Pancreas (tissue), 10 donors: Measurements from ENCODE around the gene MADD. TPM values are rescaled to one million over a fixed set of nuclear protein-coding genes. Genes with fewer than 3 reads are reported as not detected.

Experiments
- ATAC-seq, 4 donors: fragments of 200-7000 bp; cut with Tn5 transposase; one replicate each; pipeline versions ENCODE4 v1.8.0 to v1.9.1; 2020; ENCODE audit warnings: mild to moderate bottlenecking in 4 of 4, moderate library complexity in 4 of 4
- DNase-seq, 6 donors: peaks; one replicate each; pipeline ENCODE4 v3.0.0-alpha.2; 2020
- FAIRE-seq: peaks from 2 replicates; lab custom pipeline; 2012; peaks lifted over from hg19 to GRCh38; lab: Jason Lieb, UNC
- H3K27ac ChIP-seq, 4 donors: fragments of 200-600 bp; sonication (generic); 1 replicate in 3 of 4; 2 replicates in 1 of 4; pipeline versions ENCODE4 v1.5.0 to v1.8.0; 2020
- H3K27me3 ChIP-seq, 4 donors: fragments of 200-600 bp; one replicate each; pipeline ENCODE4 v1.8.0; 2021
- H3K36me3 ChIP-seq, 3 donors: fragments of 200-600 bp; sonication (generic) in 1 of 3; one replicate each; pipeline versions ENCODE4 v1.5.0 to v1.8.0; 2020 to 2021
- H3K4me1 ChIP-seq, 3 donors: fragments of 200-600 bp; one replicate each; pipeline ENCODE4 v1.8.0; 2021
- H3K4me3 ChIP-seq, 4 donors: fragments of 200-600 bp; sonication (generic) in 2 of 4; one replicate each; pipeline versions ENCODE4 v1.5.0 to v1.8.0; 2020 to 2021
- H3K9me3 ChIP-seq, 4 donors: fragments of 200-600 bp; one replicate each; pipeline ENCODE4 v1.8.0; 2021
- CTCF ChIP-seq, 4 donors: fragments of 200-600 bp; sonication (generic) in 3 of 4; IDR thresholded peaks; one replicate each; pipeline versions ENCODE4 v1.5.0 to v1.8.0; 2021; ENCODE audit warnings: antibody characterized with exemption in 4 of 4
- WGBS, 2 donors: extraction: QIAGEN DNeasy Blood & Tissue Kit; methylation state at CpG; one replicate each; pipeline ENCODE4 v1.1.7; 2013; 5-methylcytosine and 5-hydroxymethylcytosine counted together
- intact Hi-C, 3 donors: fragments of 100-400 bp; cut with DNase I; formaldehyde crosslinking; loops; one replicate each; pipeline versions ENCODE4 v1.11.1 to v1.14.2; 2022
- polyA plus RNA-seq, 2 donors: library from polyadenylated mRNA; stranded (reverse); fragments of 200-250 nt; gene quantifications; one replicate each; pipeline ENCODE4 v1.2.3, GENCODE V29; 2013
- total RNA-seq, 6 donors: library from RNA; stranded (reverse); fragmentation: NEBNext Ultra II Directional in 4 of 6; extraction: Animal tissue kit (Norgen Biotek cat#: 25700) in 4 of 6; gene quantifications; one replicate each; pipeline versions ENCODE4 v1.2.1 to v1.2.4, GENCODE V29; 2021 to 2023
- donor health status: healthy with polysubstance abuse.
- donor health status: DM: no; HTN: no; CAD: no; lungs with moderate emphysema.
- donor health status: DM: no; HTN: no; CAD: no.
- donor health status: control.
- donor health status: control.
- donor health status: Bipolar disorder and iron deficiency.
- donor health status: DM: yes; HTN: yes; CAD: no.
- donor health status: DM: no; HTN: no; CAD: no.
- donor health status: DM: no; HTN: no; CAD: no.
- donor health status: DM: yes; HTN: yes; CAD: no.

Gene MADD
- total and polyA plus RNA-seq, 8 donors: 15.0 to 36.9 (median 21.3) TPM

GRCh38 chr11:47256374-47256773 is 13.6 kb upstream of the MADD start:
- ATAC-seq (no peak), FAIRE-seq (no peak), DNase-seq (no peak)
- no peak for TF ChIP-seq CTCF (IDR thresholded peaks at IDR 0.05)
- H3K36me3 ChIP-seq: no peaks in the 10 kb centered on the region
- H3K9me3 ChIP-seq: no peaks in the 10 kb centered on the region
- H3K27ac ChIP-seq: peak overlapping the region in 1 of 4 donors; percentile 28
- no peaks in the 10 kb centered on the region for H3K27me3 ChIP-seq
- intact Hi-C loops: no loop called here
- H3K4me3 ChIP-seq: no peak overlapping the region
- WGBS, 2 donors: 82 to 84% methylated on average over 6 of the region's 6 CpGs
- H3K4me1 ChIP-seq: peaks cover 4 to 29% (median 4%) of the 10 kb centered on the region in 3 donors

- no peak for FAIRE-seq
- no peak for TF ChIP-seq CTCF (IDR thresholded peaks at IDR 0.05)
- WGBS, 2 donors: 29 to 30% methylated on average over 2 of the region's 2 CpGs
Measured at GRCh38 chr11:47257177-47257516, 12.8 kb upstream of the MADD start.

GRCh38 chr11:47257517-47258316 is 12.2 kb upstream of the MADD start, which contains the start of gene NR1H3:
NR1H3 (plus strand) TSS chr11:47257996; CDS start chr11:47259217, 1,221 bp downstream.
- H3K27ac ChIP-seq: peak within 1 kb of the TSS; percentile 57 to 77 (median 64)
- WGBS, 2 donors: 1 to 6% methylated on average over 15 of the region's 15 CpGs
- peak in 1 of 4 donors; percentile 14 for TF ChIP-seq CTCF (IDR thresholded peaks at IDR 0.05)
- DNase-seq (peak; percentile 77 to 90 (median 80)), ATAC-seq (peak; percentile 76 to 86 (median 79)), FAIRE-seq (no peak)
- no peaks in the 10 kb centered on the region for H3K36me3 ChIP-seq
- H3K27me3 ChIP-seq: no peaks in the 10 kb centered on the region
- intact Hi-C loops: no loop called here
- peak within 1 kb of the TSS in 2 of 4 donors; percentile 25 to 42 for H3K4me3 ChIP-seq
- peaks cover 4 to 29% (median 4%) of the 10 kb centered on the region in 3 donors for H3K4me1 ChIP-seq
- H3K9me3 ChIP-seq: no peaks in the 10 kb centered on the region

More at GRCh38 chr11:47257177-47257516, 12.8 kb upstream of the MADD start:
- Histone ChIP-seq H3K36me3 (no peaks in the 10 kb centered on the region), H3K4me3 (peak overlapping the region in 2 of 4 donors; percentile 25 to 42), H3K4me1 (peaks cover 4 to 29% (median 4%) of the 10 kb centered on the region in 3 donors), H3K27ac (peak overlapping the region; percentile 57 to 77 (median 64)), H3K27me3 (no peaks in the 10 kb centered on the region), H3K9me3 (no peaks in the 10 kb centered on the region)
- intact Hi-C loops: no loop called here
- no peak for ATAC-seq
- DNase-seq: no peak

- WGBS, 2 donors: 49 to 51% methylated on average over 11 of the region's 11 CpGs
- no peaks in the 10 kb centered on the region for H3K9me3 ChIP-seq
- ATAC-seq: no peak
- peak in 1 of 6 donors; percentile 21 for DNase-seq
- no peak for TF ChIP-seq CTCF (IDR thresholded peaks at IDR 0.05)
- peak overlapping the region in 3 of 4 donors; percentile 57 to 77 (median 69) for H3K27ac ChIP-seq
- intact Hi-C loops: no loop called here
- H3K4me3 ChIP-seq: peak overlapping the region in 2 of 4 donors; percentile 25 to 42
- H3K36me3 ChIP-seq: no peaks in the 10 kb centered on the region
- H3K27me3 ChIP-seq: no peaks in the 10 kb centered on the region
- FAIRE-seq: no peak
- H3K4me1 ChIP-seq: peaks cover 4 to 29% (median 4%) of the 10 kb centered on the region in 3 donors
Measured at GRCh38 chr11:47258317-47258902, 11.5 kb upstream of the MADD start.
